Measurements from ENCODE around the gene UHRF2.
A peak's percentile ranks its signal among the peaks of the same experiment; 100 is the strongest.

Gene UHRF2

GRCh38 chr9:6399071-6399470, 13.9 kb upstream of the UHRF2 start:
- TF ChIP-seq CTCF (conservative IDR thresholded peaks at IDR 0.05; ENCODE audit: low read depth, low read length): no peak
- no peak for DNase-seq (ENCODE audit: low read depth)
- H3K4me3 ChIP-seq (ENCODE audit: low read length): no peak overlapping the region

GRCh38 chr9:6405371-6405770, 7.6 kb upstream of the UHRF2 start:
- no peak for DNase-seq (ENCODE audit: low read depth)
- H3K4me3 ChIP-seq (ENCODE audit: low read length): no peak overlapping the region
- no peak for TF ChIP-seq CTCF (conservative IDR thresholded peaks at IDR 0.05; ENCODE audit: low read depth, low read length)

GRCh38 chr9:6407778-6408177, 5.2 kb upstream of the UHRF2 start:
- H3K4me3 ChIP-seq (ENCODE audit: low read length): no peak overlapping the region
- DNase-seq (ENCODE audit: low read depth): no peak
- TF ChIP-seq CTCF (conservative IDR thresholded peaks at IDR 0.05; ENCODE audit: low read depth, low read length): no peak

GRCh38 chr9:6408320-6408719, 4.7 kb upstream of the UHRF2 start:
- H3K4me3 ChIP-seq (ENCODE audit: low read length): no peak overlapping the region
- DNase-seq (ENCODE audit: low read depth): no peak
- no peak for TF ChIP-seq CTCF (conservative IDR thresholded peaks at IDR 0.05; ENCODE audit: low read depth, low read length)

- no peak for DNase-seq (ENCODE audit: low read depth)
- TF ChIP-seq CTCF (conservative IDR thresholded peaks at IDR 0.05; ENCODE audit: low read depth, low read length): no peak
- no peak overlapping the region for H3K4me3 ChIP-seq (ENCODE audit: low read length)
These were observed 3.2 kb upstream of the UHRF2 start for GRCh38 chr9:6409811-6410210.

GRCh38 chr9:6410633-6411032, 2.4 kb upstream of the UHRF2 start:
- DNase-seq (ENCODE audit: low read depth): no peak
- H3K4me3 ChIP-seq (ENCODE audit: low read length): no peak overlapping the region
- TF ChIP-seq CTCF (conservative IDR thresholded peaks at IDR 0.05; ENCODE audit: low read depth, low read length): no peak

GRCh38 chr9:6413365-6414246, 607 bp downstream of the UHRF2 start:
- no peak for TF ChIP-seq CTCF (conservative IDR thresholded peaks at IDR 0.05; ENCODE audit: low read depth, low read length)
- no peak for DNase-seq (ENCODE audit: low read depth)
- peak overlapping the region; percentile 89 for H3K4me3 ChIP-seq (ENCODE audit: low read length)

All from retinal pigment epithelial cell (primary cell).